GM18861 (cell line): ENCODE data around the gene CMTM8.

Experiments
- ATAC-seq: cut with Tn5 transposase; IDR thresholded peaks from one replicate; pipeline ENCODE4 v1.9.1; 2021; ENCODE audit not compliant: unreplicated experiment

Gene CMTM8

GRCh38 chr3:32274306-32274705 is 35.8 kb downstream of the CMTM8 start:
- ATAC-seq: no peak

GRCh38 chr3:32275506-32275905 is 37.0 kb downstream of the CMTM8 start:
- no peak for ATAC-seq

- ATAC-seq: no peak
These were observed 37.9 kb downstream of the CMTM8 start for GRCh38 chr3:32276279-32276841.

GRCh38 chr3:32278714-32279113 is 40.2 kb downstream of the CMTM8 start:
- no peak for ATAC-seq

- no peak for ATAC-seq
These were observed 41.9 kb downstream of the CMTM8 start for GRCh38 chr3:32280262-32280910.

GRCh38 chr3:32281570-32282106 is 43.2 kb downstream of the CMTM8 start:
- ATAC-seq: no peak

- ATAC-seq: no peak
These were observed 44.2 kb downstream of the CMTM8 start for GRCh38 chr3:32282578-32283154.

GRCh38 chr3:32283304-32283703 is 44.8 kb downstream of the CMTM8 start:
- no peak for ATAC-seq

- no peak for ATAC-seq
These were observed 46.1 kb downstream of the CMTM8 start for GRCh38 chr3:32284443-32285212.

- ATAC-seq: no peak
These were observed 47.4 kb downstream of the CMTM8 start for GRCh38 chr3:32285891-32286290.

GRCh38 chr3:32288819-32289218 is 50.3 kb downstream of the CMTM8 start:
- no peak for ATAC-seq

- no peak for ATAC-seq
These were observed 52.1 kb downstream of the CMTM8 start for GRCh38 chr3:32290619-32291018.

- no peak for ATAC-seq
These were observed 53.8 kb downstream of the CMTM8 start for GRCh38 chr3:32292085-32292796.

GRCh38 chr3:32293903-32294302 is 55.4 kb downstream of the CMTM8 start:
- no peak for ATAC-seq

GRCh38 chr3:32296251-32297204 is 58.0 kb downstream of the CMTM8 start:
- no peak for ATAC-seq

GRCh38 chr3:32297366-32297765 is 58.9 kb downstream of the CMTM8 start:
- ATAC-seq: no peak

GRCh38 chr3:32301426-32301825 is 62.9 kb downstream of the CMTM8 start:
- no peak for ATAC-seq

- ATAC-seq: no peak
These were observed 64.3 kb downstream of the CMTM8 start for GRCh38 chr3:32302601-32303398.

GRCh38 chr3:32303399-32303747 is 64.9 kb downstream of the CMTM8 start:
- ATAC-seq: no peak
